HG03196 (cell line): Measurements from ENCODE around the gene SAA4.
"Not testable (repeated sequence)": the region's sequence is repeated elsewhere in the genome, so short reads cannot be mapped to it uniquely, and the experiment has no call there.

ENCODE experiments used
- ATAC-seq: cut with Tn5 transposase; IDR thresholded peaks from one replicate; pipeline ENCODE4 v1.9.1; 2021; ENCODE audit not compliant: unreplicated experiment

SAA4 gene

GRCh38 chr11:18247191-18247581 lies 10.6 kb upstream of the SAA4 start:
- ATAC-seq: not testable (repeated sequence)

- peak; percentile 71 for ATAC-seq
Observed at GRCh38 chr11:18246379-18247190, 10.0 kb upstream of the SAA4 start.

GRCh38 chr11:18245396-18245795 lies 8.8 kb upstream of the SAA4 start:
- ATAC-seq: no peak

DNA sequence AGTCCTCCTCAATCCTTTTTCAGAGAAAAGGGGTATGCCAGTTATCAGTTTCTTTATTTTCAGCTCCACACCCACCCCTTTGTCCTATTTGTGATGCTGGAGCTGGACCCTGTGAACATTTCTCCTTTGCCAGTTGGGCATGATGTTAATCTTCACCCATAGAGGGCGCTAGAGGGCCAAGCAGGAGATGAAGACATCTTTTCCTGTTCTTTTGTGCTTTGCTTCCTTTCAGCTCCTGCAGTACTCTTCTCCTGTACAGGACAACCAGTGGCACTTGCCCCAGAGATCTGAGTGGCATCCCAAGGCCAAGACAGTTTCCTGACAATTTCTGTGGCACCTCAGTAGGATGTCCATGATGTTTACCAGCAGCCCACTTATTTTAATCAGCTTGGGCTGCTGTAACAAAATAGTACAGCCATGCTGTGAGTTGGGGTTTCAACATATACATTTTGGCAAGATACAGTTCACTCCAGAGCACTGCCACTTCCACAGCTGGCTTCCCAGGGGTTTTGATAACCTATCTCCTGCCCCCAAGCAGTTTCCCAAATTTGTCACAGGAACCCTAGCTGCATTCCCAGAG lies 7.3 kb upstream of the SAA4 start:
- ATAC-seq: no peak

GRCh38 chr11:18239655-18240054 lies 3.1 kb upstream of the SAA4 start:
- no peak for ATAC-seq

- no peak for ATAC-seq
Observed at GRCh38 chr11:18235394-18236334, 938 bp downstream of the SAA4 start.

DNA sequence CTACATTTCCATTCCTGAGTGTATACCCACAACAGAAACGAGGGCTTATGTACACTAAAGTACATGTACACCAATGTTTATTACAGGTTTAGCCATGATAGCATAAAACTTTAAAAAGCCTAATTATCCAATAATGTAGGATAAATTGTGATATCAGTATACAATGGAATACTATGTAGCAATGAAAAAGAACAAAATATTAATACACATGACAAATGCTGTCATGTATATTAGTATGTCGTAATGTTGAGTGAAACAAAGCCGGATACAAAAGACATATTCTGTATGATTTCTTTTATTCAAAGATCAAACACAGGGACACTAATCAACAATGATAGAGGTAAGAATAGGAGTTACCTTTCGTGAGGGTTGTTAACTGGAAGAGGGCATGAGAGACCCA lies 2.7 kb downstream of the SAA4 start:
- no peak for ATAC-seq

DNA sequence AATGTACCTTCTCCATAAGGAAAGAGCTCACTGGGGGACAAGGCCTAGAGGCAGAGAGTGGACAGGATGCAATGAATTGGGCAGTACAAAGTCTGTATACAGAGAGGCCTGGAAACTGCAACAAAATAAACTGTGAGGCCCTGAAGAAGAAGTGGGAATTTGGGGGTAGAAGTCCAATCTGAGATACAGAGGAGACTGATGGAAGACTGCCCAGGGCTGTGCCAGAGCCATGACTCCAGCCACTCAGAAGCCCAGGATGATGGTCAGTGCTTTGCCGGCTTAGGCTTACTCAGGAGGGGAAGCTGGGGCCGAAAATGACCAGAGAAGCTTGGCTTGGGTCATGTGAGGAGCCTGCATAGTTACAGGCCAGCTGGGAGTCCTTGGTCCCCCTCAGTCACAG lies 5.7 kb downstream of the SAA4 start:
- ATAC-seq: no peak

DNA sequence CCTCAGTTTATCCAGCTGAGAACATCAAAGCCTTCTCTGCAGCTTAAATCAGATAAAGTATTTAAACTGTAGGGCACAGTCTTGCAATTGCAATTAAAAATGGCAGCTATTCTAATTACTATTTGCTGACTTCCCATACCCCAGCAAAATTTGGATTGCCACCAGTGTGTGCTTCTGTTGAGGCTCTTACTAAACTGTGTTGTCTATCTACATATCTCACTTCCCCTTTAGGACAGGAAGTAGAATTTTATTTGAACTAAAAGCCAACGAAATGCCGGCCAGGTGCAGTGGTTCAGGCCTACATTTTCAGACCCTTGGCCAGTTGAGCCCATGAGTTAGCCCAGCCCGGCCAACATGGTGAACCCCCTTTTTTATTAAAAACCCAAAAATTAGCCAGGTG lies 7.1 kb downstream of the SAA4 start:
- ATAC-seq: peak; percentile 93

GRCh38 chr11:18225913-18226312 lies 10.7 kb downstream of the SAA4 start:
- ATAC-seq: no peak

DNA sequence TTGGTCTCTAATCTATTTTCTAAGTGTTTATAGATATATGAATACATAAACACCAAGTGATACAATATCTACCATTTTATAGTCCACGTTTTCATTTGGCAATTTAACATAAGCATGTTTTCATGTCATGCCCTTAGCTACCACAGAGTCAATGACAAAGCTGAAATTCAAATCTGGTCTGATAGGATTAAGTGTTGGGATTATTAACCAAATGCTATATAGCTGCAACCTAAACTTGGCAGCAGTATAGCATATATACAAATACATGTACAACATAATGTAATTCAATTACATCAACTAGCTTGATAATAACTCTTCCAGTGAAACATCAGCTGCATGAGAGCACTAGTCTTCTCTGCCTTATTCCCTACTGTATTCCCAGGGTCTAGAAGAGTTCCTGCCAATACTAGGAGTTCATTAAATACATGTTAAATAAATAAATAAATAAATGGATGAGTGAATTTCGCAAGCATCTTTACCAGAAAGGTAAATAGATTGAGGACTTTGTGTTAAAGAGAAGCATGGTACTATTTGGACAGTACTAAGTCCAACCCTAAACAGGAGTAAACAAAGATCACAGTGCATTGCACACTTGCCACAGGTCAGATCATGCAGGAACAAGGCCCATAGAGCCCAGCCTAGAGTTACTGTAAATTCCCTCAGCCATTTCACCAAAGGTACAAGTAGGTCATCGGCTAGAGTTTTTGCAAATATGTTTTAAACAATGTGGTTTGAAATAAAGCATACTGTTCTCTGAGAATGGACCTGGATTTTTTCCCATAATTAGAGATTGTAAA lies 12.8 kb downstream of the SAA4 start:
- ATAC-seq: no peak

GRCh38 chr11:18222814-18223421 lies 13.7 kb downstream of the SAA4 start:
- ATAC-seq: no peak

GRCh38 chr11:18221274-18221876 lies 15.2 kb downstream of the SAA4 start:
- ATAC-seq: no peak

DNA sequence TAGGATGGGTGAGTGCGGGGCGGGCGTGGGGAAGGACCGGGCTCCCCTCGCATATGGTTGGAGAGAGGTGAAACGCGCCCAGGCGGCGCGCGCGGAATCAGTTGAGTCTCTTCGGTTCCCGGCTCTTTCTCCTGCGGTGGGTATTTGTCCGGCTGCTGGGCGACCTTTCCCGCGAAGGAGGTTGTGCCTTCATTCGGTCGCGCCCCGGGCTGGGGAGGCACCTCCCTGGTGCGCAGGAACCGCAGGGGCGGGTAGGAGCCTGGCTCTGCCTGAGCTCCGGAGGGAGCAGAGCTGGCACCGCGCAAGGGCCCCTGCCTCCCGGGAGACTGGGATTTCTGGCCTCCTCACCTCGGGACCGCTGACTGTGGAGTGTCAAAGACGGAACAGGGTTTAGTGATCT lies 27.5 kb downstream of the SAA4 start:
- ATAC-seq: no peak

- ATAC-seq: no peak
Observed at GRCh38 chr11:18204771-18205170, 31.8 kb downstream of the SAA4 start.

GRCh38 chr11:18204220-18204619 lies 32.4 kb downstream of the SAA4 start:
- ATAC-seq: no peak

DNA sequence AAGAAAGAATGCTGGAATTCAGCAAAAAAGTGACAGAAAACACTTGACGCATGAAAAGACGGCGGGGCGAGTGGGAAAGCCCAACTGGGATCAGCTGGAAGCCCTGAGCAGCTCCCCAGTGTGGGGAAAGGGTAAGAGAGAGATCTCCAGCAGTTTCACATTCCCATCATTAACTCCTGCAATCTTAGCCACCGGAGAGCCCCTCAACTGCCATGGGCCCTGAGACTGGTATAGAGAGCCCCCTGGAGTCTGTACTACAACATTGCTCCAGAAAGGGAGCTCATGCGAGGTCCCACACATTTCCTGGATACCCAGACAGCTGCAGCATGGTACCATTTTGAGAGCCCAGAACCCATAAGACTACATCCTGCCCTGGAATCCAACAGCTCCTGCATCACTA lies 32.9 kb downstream of the SAA4 start:
- no peak for ATAC-seq

DNA sequence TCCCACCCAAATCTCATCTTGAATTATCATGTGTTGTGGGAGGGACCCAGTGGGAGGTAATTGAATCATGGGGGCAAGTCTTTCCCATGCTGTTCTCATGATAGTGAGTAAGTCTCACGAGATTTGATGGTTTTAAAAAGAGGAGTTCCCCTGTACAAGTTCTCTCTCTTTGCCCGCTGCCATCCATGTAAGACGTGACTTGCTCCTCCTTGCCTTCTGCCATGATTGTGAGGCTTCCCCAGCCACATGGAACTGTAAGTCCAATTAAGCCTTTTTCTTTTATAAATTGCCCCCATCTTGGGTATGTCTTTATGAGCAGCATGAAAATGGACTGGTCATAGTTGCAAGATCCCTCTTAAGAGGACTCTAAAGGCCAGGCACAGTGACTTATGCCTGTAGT lies 38.9 kb downstream of the SAA4 start:
- ATAC-seq: not testable (repeated sequence)

DNA sequence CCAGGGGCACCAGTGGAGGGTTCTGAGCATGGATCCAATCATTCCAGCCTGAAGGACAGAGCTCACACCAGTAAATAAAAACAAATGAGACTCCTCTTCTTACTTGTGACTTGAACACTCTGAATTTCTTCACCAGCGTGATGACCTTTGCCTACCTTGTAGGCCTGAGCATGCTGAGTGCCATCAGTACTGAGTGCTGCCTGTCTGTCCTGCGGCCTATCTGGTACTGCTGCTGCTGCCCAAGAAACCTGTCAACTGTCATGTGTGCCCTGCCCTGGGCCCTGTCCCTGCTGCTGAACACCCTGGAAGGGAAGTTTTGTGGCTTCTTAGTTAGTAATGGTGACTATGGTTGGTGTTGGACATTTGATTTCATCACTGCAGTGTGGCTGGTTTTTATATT lies 40.1 kb downstream of the SAA4 start:
- no peak for ATAC-seq

- no peak for ATAC-seq
Observed at GRCh38 chr11:18193010-18193409, 43.6 kb downstream of the SAA4 start.
